BLaER1 treated with 17β-estradiol and CSF1 and Interleukin-3, amounts not matched to agents 10 nM and 100 nM (cell line): ENCODE data around the gene ADGRL2.

Source experiments
- H3K27ac ChIP-seq, 11 experiments: shearing (Covaris generic); formaldehyde crosslinking; 2 replicates each; pipeline ENCODE4 v1.8.1; 2022
- H3K27me3 ChIP-seq, 11 experiments: shearing (Covaris generic); formaldehyde crosslinking; 2 replicates each; pipeline ENCODE4 v1.8.1; 2022
- H3K36me3 ChIP-seq, 11 experiments: shearing (Covaris generic); formaldehyde crosslinking; 2 replicates each; pipeline ENCODE4 v1.8.1; 2022
- H3K4me1 ChIP-seq, 10 experiments: shearing (Covaris generic); formaldehyde crosslinking; 2 replicates each; pipeline ENCODE4 v1.8.1; 2022
- H3K4me2 ChIP-seq, 11 experiments: shearing (Covaris generic); formaldehyde crosslinking; 2 replicates each; pipeline ENCODE4 v1.8.1; 2022
- H3K4me3 ChIP-seq, 10 experiments: shearing (Covaris generic); formaldehyde crosslinking; 2 replicates each; pipeline ENCODE4 v1.8.1; 2022
- H3K9ac ChIP-seq, 11 experiments: shearing (Covaris generic); formaldehyde crosslinking; 2 replicates each; pipeline ENCODE4 v1.8.1; 2022
- H3K9me3 ChIP-seq, 11 experiments: shearing (Covaris generic); formaldehyde crosslinking; replicated peaks in 1 of 11; 2 replicates each; pipeline ENCODE4 v1.8.1; 2022
- H4K20me1 ChIP-seq, 11 experiments: shearing (Covaris generic); formaldehyde crosslinking; 2 replicates each; pipeline ENCODE4 v1.8.1; 2022
- Cebpa-rat ChIP-seq, 11 experiments: shearing (Covaris generic); IDR thresholded peaks; 2 replicates each; pipeline ENCODE4 v1.8.1; 2022

ADGRL2 gene

GRCh38 chr1:81954534-81955020, 153.8 kb downstream of the ADGRL2 start:
- no peak overlapping the region for H3K27ac ChIP-seq
- no peaks in the 10 kb centered on the region for H3K9me3 ChIP-seq
- H3K4me3 ChIP-seq, result no peak overlapping the region
- peaks cover 0 to 5% (median 0%) of the 10 kb centered on the region in 10 experiments; a peak in 3 of 20 replicates for H3K4me1 ChIP-seq
- no peak overlapping the region for H3K9ac ChIP-seq
- no peak overlapping the region for H3K4me2 ChIP-seq
- H3K36me3 ChIP-seq, result no peaks in the 10 kb centered on the region
- H3K27me3 ChIP-seq, result no peaks in the 10 kb centered on the region
- no peak for TF ChIP-seq Cebpa-rat (IDR thresholded peaks at IDR 0.05)
- H4K20me1 ChIP-seq, result no peaks in the 10 kb centered on the region

DNA sequence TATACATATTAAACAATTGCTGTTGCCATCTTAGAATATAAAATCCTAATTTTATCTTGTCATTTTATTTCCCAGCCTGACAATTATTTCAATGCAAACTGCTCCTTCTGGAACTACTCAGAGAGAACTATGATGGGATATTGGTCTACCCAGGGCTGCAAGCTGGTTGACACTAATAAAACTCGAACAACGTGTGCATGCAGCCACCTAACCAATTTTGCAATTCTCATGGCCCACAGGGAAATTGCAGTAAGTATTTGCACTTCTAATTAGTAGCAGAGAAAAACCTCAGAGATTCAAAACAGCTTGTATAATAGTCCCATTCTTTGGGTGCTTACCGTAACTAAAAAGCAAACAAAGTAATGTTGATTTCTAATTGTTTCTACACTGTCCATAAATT, 167.2 kb downstream of the ADGRL2 start:
- no peaks in the 10 kb centered on the region for H4K20me1 ChIP-seq
- no peak overlapping the region for H3K4me3 ChIP-seq
- no peaks in the 10 kb centered on the region for H3K4me1 ChIP-seq
- no peak overlapping the region for H3K4me2 ChIP-seq
- no peaks in the 10 kb centered on the region for H3K9me3 ChIP-seq
- H3K27ac ChIP-seq, result no peak overlapping the region
- H3K9ac ChIP-seq, result no peak overlapping the region
- TF ChIP-seq Cebpa-rat (IDR thresholded peaks at IDR 0.05), result no peak
- no peaks in the 10 kb centered on the region for H3K27me3 ChIP-seq
- H3K36me3 ChIP-seq, result no peaks in the 10 kb centered on the region

DNA sequence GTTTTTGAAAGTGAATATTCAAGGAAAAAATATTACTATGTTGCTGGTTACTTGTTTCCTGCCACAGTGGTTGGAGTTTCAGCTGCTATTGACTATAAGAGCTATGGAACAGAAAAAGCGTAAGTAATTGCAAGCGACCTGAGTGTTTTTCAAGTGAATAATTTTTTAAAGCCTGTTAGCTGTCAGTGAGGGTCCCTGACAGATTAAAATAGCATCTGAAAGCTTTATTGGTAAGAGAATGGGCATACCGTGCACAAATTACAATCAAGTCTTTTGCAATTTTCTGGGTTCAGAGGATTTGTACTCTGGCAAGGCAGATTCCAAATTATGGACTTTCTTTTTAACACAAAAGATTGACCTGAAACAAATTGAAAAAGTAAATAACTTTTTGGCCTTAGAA, 169.7 kb downstream of the ADGRL2 start:
- H3K4me1 ChIP-seq, result no peaks in the 10 kb centered on the region
- no peaks in the 10 kb centered on the region for H3K36me3 ChIP-seq
- no peak for TF ChIP-seq Cebpa-rat (IDR thresholded peaks at IDR 0.05)
- no peaks in the 10 kb centered on the region for H3K9me3 ChIP-seq
- no peaks in the 10 kb centered on the region for H4K20me1 ChIP-seq
- H3K27ac ChIP-seq, result no peak overlapping the region
- H3K4me3 ChIP-seq, result no peak overlapping the region
- no peak overlapping the region for H3K9ac ChIP-seq
- no peaks in the 10 kb centered on the region for H3K27me3 ChIP-seq
- no peak overlapping the region for H3K4me2 ChIP-seq

GRCh38 chr1:81974222-81974841, 173.6 kb downstream of the ADGRL2 start:
- Histone ChIP-seq H4K20me1 (no peaks in the 10 kb centered on the region), H3K4me1 (no peaks in the 10 kb centered on the region), H3K4me3 (no peak overlapping the region), H3K27ac (no peak overlapping the region), H3K9me3 (no peaks in the 10 kb centered on the region), H3K36me3 (no peaks in the 10 kb centered on the region), H3K4me2 (no peak overlapping the region), H3K27me3 (no peaks in the 10 kb centered on the region), H3K9ac (no peak overlapping the region)
- no peak for TF ChIP-seq Cebpa-rat (IDR thresholded peaks at IDR 0.05)

DNA sequence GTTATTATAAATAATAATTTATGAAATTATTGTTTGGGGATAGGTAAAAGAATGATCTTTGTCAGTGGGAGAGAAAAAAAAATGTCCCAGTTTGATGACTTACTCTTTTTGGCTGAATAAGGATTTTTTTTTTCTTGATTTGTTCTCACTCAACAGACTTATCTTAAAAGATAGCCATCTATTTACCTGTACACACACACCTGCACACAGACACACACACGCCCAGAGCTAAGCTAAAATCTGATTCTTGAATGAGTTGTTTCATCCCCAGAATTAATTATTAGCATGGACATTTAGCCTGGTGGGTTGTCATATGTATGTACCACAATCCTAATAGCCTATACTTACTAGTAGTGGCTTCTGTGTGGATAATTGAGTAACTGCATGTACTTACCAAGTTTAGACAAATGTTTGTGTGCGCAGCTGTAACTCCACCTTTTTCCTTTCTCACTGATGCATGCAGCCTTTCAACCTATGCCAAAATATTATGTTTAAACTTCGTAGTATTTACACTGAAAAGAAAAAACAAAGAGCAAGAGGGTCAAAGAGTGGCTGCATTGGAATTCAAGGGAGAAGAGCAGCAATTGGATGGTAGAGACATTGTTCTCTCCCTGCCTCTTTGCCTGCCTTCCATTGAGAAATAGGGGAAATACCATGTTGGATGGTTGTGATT, 174.3 kb downstream of the ADGRL2 start:
- H3K4me2 ChIP-seq, result no peak overlapping the region

GRCh38 chr1:81976539-81976938, 175.8 kb downstream of the ADGRL2 start:
- Histone ChIP-seq H3K36me3 (no peaks in the 10 kb centered on the region), H4K20me1 (no peaks in the 10 kb centered on the region), H3K9me3 (no peaks in the 10 kb centered on the region), H3K9ac (no peak overlapping the region), H3K27me3 (no peaks in the 10 kb centered on the region), H3K27ac (no peak overlapping the region), H3K4me3 (no peak overlapping the region), H3K4me1 (no peaks in the 10 kb centered on the region), H3K4me2 (no peak overlapping the region)
- TF ChIP-seq Cebpa-rat (IDR thresholded peaks at IDR 0.05), result no peak

More for the DNA sequence above, 174.3 kb downstream of the ADGRL2 start:
- no peaks in the 10 kb centered on the region for H3K4me1 ChIP-seq
- no peak for TF ChIP-seq Cebpa-rat (IDR thresholded peaks at IDR 0.05)
- no peaks in the 10 kb centered on the region for H3K9me3 ChIP-seq
- no peaks in the 10 kb centered on the region for H3K36me3 ChIP-seq
- no peak overlapping the region for H3K4me3 ChIP-seq
- H3K27ac ChIP-seq, result no peak overlapping the region
- no peaks in the 10 kb centered on the region for H4K20me1 ChIP-seq
- H3K9ac ChIP-seq, result no peak overlapping the region
- H3K27me3 ChIP-seq, result no peaks in the 10 kb centered on the region

- no peak overlapping the region for H3K4me3 ChIP-seq
- no peak overlapping the region for H3K4me2 ChIP-seq
- no peak overlapping the region for H3K27ac ChIP-seq
- H4K20me1 ChIP-seq, result no peaks in the 10 kb centered on the region
- no peaks in the 10 kb centered on the region for H3K9me3 ChIP-seq
- no peaks in the 10 kb centered on the region for H3K36me3 ChIP-seq
- no peak for TF ChIP-seq Cebpa-rat (IDR thresholded peaks at IDR 0.05)
- no peaks in the 10 kb centered on the region for H3K27me3 ChIP-seq
- H3K4me1 ChIP-seq, result no peaks in the 10 kb centered on the region
- H3K9ac ChIP-seq, result no peak overlapping the region
Observed at GRCh38 chr1:81978945-81979344, 178.2 kb downstream of the ADGRL2 start.

DNA sequence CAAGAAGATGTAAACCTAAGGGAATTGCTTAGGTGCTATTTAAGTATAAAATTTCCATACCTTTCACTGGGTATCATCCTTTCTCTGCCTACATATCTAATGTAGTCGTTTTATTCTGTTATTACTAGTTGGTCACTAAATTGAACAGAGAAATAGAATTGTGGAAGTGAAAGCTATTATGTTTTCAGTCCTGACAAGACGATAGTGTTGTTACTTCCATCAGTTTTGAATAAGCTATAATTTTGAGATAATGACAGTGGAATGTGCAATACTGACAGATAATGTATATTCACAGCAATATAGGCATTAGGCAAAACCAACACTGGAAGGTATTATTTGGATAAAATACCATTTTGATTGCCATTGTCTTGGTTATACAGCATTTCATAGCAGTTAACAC, 181.8 kb downstream of the ADGRL2 start:
- H3K9me3 ChIP-seq, result no peaks in the 10 kb centered on the region
- no peak for TF ChIP-seq Cebpa-rat (IDR thresholded peaks at IDR 0.05)
- H3K27me3 ChIP-seq, result no peaks in the 10 kb centered on the region
- H3K9ac ChIP-seq, result no peak overlapping the region
- no peak overlapping the region for H3K4me3 ChIP-seq
- H3K27ac ChIP-seq, result no peak overlapping the region
- no peaks in the 10 kb centered on the region for H4K20me1 ChIP-seq
- no peak overlapping the region for H3K4me2 ChIP-seq
- no peaks in the 10 kb centered on the region for H3K4me1 ChIP-seq
- H3K36me3 ChIP-seq, result no peaks in the 10 kb centered on the region

- H3K27me3 ChIP-seq, result no peaks in the 10 kb centered on the region
- H4K20me1 ChIP-seq, result no peaks in the 10 kb centered on the region
- H3K9ac ChIP-seq, result no peak overlapping the region
- no peak overlapping the region for H3K4me3 ChIP-seq
- no peak overlapping the region for H3K27ac ChIP-seq
- H3K9me3 ChIP-seq, result no peaks in the 10 kb centered on the region
- no peak overlapping the region for H3K4me2 ChIP-seq
- H3K36me3 ChIP-seq, result no peaks in the 10 kb centered on the region
- no peaks in the 10 kb centered on the region for H3K4me1 ChIP-seq
- no peak for TF ChIP-seq Cebpa-rat (IDR thresholded peaks at IDR 0.05)
Observed at GRCh38 chr1:81989524-81989923, 188.8 kb downstream of the ADGRL2 start.

- Histone ChIP-seq H3K4me3 (no peak overlapping the region), H3K36me3 (no peaks in the 10 kb centered on the region), H3K27me3 (no peaks in the 10 kb centered on the region), H3K9me3 (no peaks in the 10 kb centered on the region), H3K27ac (no peak overlapping the region), H3K4me1 (no peaks in the 10 kb centered on the region), H3K9ac (no peak overlapping the region), H4K20me1 (no peaks in the 10 kb centered on the region; a peak in 1 of 22 replicates), H3K4me2 (no peak overlapping the region)
- no peak for TF ChIP-seq Cebpa-rat (IDR thresholded peaks at IDR 0.05)
Observed at GRCh38 chr1:81990241-81990640, 189.5 kb downstream of the ADGRL2 start.
